GM19438 (cell line): ENCODE data around the gene ENOX1.

Experiments used
- ATAC-seq: cut with Tn5 transposase; IDR thresholded peaks from one replicate; pipeline ENCODE4 v1.9.1; 2021; ENCODE audit warnings: low read depth; ENCODE audit not compliant: unreplicated experiment

ENOX1 gene

DNA sequence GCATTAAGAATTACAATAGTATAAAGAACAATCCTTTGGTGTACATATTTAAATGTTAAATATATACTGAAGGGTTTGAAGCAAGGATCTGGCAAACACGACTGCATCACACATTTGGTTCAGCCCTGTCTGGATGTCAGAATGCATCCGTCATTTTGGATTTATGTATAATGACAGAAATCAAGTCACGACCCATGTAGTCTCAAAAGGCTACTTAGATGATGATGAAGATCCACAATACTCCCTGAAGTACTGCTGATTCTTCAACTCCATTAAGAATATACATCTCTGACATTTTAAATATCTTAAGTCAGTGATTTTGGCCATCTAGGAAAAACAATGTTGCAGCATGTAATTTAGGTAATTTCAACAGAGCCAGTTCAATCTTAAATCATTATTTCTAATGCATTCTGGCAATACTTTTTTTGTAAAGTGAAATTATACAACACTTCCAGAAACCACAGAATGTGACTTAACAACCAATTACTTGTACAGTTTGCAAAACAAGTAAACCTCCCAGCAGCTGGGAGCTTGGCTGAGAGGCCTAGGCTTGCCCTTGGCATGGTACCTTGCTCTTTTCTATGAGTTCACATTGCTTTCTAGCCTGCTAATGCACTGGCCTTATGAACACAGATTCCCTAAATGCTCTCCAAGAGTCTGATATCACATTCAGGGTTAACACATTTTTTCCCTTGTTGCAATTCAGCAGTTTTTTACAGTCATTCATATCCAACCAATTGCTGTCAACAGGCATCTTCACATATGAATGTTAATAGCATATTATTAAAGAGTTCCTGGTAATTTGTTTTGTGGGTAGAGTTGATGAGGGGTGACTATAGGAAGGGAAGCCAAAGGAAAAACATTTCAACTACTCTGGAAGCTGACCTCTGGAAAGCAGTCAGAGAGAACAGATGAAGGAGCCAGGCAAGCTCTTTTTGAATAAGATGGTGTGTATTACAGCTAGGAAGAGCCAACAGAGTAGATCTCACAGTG is 175.2 kb downstream of the ENOX1 start:
- ATAC-seq: no peak

DNA sequence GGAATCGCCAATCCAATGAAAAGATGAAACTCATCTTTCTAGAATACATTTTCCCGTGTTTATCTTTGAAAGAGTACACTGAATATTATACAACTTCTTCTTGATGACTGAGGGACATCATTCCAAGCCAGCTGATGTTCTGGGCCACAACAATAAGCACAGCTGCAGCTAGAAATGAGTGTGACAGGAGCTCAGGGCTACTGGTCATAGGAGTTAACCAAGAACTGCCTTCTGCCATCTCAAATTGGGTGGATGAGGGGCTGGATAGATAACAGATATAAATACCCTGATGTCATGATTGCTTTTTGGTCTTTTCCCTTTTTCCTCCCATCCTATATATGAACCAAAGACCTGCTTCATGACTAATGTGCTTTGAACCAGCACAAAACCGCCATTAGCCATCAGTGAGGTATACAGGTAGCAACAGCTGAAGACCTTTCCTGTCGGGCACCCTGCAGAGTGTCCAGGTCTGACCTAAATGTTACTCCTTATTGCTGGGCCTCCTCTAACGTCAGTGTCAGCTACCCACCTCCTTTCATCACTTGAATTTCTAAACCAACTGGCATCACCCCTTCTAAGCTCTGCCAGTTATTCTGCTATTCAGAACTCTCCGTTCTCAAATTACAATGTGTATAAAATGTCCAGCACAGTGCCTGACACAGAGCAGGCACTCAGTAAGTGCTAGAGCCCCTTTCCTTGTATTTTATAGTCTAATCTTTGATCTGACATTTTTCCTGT is 178.2 kb downstream of the ENOX1 start:
- no peak for ATAC-seq

DNA sequence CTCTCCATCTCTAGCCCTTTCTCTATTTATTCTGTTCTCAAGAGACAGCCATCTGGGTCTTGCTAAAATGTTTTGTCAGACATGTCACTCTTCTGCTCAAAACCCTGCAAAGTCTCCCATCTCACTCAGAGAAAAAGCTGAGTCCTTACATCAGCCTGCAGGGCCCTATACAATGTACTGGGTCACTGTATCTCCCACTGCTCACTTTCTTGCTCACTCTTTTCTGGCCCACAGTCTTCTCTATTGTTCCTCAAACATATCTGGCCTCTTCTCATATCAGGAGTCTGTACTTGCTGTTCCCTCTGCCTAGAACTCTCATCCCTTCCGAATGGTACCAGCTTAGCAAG is 189.2 kb downstream of the ENOX1 start:
- no peak for ATAC-seq

DNA sequence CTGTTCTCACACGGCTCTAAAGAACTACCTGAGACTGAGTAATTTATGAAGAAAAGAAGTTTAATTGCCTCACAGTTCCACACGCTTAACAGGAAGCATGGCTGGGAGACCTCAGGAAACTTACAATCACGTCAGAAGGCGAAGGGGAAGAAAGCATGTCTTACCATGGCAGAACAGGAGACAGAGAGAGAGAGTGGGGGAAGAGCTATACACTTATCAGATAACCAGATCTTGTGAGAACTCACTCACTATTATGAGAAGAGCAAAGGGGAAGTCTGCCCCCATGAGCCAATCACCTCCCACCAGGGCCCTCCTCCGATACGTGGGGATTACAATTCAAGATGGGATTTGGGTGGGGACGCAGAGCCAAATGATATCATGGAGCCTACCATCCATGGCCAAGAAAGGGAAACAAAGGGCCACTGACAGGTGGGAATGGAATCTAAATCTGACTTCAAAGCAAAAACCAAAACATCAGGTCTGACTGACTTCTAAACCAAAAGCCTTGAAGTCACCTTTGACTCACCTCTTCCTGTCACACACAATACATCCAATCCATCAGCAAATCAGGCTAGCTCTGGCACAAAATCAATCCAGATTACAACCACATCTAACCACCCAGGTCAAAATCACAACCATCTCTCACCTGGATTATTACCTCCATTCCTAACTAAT is 189.7 kb downstream of the ENOX1 start:
- ATAC-seq: no peak

DNA sequence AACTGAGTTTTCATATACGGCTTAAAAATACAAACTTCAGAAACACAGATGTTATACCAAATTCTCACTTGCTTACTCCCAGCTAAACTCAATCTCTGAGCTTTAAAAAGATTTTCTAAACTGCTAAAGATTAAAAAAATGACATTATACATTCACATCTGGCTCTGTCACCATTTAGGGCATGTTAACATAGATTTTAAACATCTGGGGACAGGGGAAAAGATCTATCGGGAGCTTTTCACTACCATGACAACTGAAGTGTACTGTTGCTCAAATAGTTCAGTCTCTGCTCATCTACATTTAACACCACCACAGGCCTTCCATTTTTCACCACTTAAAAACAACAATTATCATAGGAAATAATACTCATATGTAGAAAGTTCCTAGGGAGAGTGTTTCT is 190.8 kb downstream of the ENOX1 start:
- no peak for ATAC-seq

DNA sequence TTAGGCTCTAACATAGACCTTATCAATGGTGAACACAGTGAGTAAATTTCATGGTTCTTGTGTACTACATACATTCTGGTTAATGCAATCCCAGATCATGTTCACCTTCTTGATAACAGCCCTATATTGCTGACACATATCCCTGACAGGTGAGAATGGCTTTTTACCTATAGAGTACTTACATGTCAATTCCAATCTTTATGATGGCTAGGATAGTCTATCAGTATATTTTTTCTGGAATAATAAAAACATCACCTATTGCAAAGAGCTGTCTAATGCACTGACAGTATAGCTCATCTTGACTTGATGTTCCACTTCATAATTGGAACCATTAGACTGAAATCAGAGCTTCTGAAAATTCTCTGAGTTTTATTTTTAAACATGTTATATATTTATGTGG is 199.4 kb downstream of the ENOX1 start:
- ATAC-seq: no peak

DNA sequence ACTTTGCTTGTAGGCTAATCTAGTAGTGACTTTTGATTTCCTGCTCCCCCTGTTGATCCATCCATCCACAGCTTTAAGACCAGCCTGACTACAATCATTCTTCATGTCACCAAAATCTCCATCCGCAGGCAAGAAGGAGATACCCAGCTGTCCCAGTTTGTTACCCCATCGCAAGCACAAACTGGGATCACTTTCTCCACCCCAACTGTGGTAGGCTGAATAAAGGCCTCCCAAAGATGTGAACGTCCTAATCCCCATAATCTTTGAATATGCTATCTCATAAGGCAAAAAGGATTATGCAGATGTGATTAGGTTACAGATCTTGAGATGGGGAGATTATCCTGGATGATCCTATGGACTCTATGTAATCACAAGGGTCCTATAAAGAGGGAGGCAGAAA is 202.0 kb downstream of the ENOX1 start:
- no peak for ATAC-seq

DNA sequence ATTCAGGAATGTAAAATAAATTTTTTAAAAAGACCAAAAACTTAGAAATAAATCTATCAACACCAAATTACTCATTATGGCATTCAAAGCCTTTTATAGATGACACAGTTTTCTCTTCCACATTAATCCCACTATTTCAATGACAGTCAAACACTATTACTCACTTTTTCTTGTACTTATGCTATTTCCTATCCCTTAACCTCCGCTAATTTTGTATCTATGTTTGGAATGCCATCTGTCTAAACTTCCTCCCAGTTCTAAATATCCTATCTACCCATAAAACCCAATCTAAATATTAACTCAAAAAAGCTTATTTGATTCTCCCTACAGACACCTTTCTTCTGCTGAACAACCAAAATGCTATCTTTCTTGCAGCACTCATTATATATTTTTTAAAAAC is 203.5 kb downstream of the ENOX1 start:
- no peak for ATAC-seq

DNA sequence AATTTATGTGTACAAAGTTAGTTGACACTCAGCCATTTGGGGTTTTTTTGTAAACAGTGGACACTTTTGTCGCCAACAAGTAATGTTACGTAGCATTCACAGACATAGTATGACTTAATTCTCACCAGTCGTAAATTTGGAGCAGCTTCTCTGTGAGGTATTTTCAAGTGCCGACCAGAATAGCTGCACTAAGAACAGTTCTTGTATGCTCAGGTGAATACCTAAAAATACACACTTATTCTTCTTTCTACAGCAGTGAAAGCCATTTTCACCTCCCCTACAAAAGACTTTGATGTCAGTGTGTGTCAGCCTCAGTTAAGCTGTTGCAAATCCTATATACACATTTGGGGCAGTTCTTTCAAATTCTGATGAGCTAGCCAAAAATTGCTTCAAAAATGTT is 206.5 kb downstream of the ENOX1 start:
- ATAC-seq: no peak

DNA sequence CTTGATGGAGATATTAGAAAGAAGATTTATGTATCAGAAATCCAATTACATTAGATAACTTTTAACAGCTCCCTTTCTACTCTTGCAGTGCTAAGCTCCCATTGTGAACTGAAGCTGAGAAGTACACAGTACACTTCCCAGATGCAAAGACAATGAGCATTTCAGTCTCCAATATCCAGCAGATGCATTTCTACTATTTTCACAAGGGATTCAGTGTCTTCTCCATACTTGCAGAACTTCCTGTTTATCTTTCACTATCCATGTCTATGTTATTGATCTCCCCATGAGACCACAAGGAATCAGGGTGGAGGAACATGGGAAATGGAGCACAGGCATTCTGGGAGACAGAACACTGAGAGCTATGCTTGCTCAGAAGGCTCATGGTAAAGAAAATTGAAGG is 207.5 kb downstream of the ENOX1 start:
- ATAC-seq: no peak

DNA sequence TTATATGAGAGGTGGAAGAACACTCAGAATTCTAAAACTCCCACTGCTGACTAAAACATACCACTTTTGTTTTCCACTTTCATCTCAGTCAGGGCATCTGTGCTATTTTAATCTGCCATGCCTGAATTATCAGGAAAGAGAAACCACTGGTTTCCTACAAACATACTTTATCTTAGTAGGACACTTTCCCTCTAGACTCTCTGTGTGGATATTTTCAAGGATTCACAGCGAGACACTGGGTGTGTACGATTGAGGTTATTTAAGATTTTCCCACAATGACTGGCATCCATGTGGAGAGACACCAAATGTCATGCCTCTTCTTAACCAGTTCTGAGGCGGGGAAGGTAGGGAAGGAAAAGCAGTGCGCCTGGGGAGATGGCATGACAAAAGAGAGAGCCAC is 212.2 kb downstream of the ENOX1 start:
- no peak for ATAC-seq

DNA sequence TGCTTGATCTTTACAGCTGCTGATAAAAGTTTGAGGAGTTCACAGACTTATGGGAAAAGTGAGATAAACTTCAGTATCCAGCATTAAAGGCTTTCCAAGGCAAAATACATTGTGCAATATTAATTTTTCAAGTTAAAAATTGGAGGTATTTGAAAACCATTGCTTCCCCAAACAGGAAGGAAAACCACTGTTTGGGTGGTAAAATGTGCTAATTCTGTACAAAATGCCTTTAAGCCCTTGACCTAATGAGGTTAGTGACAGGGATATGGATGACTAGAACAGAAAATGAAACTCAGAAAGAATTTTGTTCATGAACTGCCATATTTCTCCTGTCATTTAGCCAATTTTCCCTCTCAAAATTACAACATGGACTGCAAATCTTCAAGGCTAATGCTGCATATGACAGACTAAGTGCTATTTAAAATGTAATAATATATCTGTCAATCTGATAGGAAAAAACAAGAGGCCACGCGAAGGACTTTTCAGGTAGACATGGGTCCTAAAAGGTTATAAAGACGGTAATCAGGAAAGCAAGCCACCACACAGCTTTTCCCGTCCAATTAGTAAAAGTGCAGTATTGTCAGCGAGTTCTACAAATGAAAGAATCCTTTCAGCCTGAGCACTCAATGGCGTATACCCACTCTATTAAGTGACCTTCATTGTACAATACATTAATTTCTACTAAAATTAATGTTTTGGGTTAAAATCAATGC is 212.8 kb downstream of the ENOX1 start:
- no peak for ATAC-seq

DNA sequence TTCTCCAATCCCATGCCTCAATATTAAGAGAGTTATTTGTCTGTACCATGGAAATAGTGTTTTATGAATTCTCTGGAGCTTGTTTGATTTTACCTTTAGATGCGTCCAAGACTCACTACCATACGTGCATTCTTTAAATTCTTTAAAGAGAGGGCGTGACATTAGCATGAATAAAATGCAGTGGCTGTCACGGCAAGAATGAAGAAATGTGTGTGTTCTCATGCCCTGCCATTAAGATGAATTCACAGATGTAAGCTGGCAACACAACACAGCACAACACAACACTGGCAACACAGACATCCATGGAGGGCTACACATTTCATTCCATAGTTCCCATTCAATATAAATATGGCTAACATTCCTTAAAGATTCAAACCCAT is 213.4 kb downstream of the ENOX1 start:
- no peak for ATAC-seq

DNA sequence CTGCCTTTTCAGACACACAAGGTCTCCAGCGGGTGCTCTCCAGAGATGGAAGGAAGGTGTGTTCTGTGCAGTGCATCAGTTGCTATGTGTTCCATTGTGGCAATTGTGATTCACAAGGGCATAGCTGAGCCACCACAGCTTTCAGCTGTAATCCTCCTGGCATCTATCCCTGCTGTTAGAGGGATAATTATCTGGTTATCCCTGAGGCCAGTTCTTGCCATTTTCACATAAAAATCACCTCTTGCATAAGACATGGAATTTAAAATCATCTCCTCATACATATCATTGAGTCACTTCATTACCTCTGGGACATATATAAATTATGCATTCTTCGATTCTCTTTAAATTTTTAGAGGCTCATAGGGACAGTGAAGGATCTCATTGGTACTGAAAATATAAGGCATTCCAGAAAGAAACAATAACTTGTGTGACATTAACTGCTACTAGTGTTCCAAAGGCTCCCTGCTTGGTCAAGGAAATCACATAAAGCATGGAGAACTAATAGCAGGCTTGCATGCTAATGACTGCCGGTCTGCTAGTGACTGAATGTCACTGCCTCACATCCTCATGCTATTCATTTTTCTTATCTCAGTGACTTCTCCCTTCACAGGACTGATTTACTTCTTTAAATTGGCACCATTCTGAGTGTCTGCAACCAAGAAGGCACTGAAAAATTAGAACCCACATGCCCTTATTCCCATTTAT is 214.0 kb downstream of the ENOX1 start:
- ATAC-seq: no peak

DNA sequence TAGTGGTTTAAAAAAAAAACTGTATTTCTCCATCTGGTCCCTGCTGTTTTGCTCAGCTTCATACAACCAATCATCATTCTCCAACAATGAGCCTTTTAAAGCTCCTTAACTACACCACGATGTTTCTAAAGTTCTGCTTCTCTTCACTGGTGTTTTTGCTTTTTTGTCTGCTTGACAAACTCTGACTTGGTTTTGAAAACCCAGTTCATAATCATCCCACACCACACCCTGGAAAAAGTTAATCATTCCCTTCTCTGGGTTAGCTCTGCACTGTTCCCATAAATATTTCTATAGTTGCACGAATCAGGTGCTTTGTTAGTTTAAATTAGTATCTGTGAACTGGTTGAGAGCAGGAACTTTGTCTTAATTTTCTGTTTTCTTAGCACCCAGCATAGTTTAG is 217.1 kb downstream of the ENOX1 start:
- no peak for ATAC-seq

DNA sequence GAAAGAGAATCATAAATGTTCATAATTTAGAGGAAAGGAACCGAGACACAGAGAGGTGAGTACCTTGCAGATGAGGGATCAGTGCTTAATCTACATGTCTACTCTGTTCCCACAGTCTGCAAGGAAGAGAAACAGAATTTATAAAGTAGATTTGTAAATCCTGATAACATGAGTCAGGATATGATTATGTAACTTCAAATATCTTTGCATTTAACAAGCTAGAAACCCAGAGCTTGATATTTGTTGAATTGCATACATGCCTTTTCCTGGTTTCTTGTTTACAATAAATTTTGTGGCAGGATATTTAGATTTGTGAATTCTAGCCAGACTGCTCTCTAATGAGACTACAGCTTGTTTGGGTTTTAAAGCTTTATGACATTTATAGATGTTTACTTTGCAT is 219.2 kb downstream of the ENOX1 start:
- ATAC-seq: no peak

DNA sequence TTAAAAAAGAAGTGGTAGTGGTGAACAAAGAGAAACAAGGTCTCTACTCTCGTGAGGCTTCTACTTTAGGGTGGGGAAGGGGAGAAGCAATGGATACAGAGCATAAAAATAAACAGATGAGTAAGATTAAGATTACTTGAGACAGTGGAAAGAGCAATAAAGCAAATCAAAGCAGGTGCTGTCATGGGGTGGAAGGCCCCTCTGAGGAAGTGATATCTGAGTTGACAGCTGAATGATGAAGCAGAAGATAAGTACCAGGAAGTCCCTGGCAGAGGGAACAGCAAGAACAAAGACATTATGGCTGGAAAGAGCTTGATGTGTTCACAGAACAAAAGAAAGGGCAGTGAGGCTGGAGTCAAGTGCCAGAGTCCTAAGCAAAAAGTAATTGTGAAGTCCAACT is 221.8 kb downstream of the ENOX1 start:
- ATAC-seq: no peak

DNA sequence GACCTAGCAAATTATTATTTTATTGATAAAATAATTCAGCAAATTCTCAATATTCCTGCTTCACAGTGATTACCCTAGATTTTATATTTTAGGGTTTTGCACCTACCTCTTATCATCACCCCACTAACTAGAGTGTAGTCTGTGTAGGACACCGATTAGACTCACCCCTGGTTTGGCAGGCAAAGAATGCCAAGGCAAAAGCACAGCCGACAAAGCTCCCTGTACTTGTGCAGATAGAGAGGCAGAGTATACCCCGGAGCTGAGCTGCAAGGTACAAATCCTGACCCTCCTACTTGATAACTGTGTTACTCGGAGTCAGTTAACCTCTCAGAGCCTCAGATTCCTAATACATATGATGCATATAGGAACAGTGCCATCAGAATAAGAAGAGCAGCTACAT is 225.7 kb downstream of the ENOX1 start:
- no peak for ATAC-seq

DNA sequence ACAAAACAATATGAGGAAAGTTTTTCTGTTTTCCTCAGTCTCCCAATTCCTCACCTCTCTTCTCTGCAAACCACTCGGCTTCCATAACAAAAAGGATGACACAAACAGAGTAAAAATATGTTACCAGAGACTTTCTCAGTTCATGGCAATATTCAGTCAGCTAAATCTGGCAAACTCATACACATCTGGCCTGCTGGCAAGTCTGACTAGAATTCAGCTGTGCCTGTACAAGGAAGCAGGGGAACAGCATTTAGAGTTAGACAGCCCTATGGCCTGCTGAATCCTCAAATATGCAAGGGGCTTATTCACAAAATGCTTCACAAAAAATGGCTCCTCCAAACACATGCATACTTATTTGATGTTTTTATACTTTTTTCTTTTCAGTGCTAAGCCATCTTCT is 227.8 kb downstream of the ENOX1 start:
- ATAC-seq: no peak

DNA sequence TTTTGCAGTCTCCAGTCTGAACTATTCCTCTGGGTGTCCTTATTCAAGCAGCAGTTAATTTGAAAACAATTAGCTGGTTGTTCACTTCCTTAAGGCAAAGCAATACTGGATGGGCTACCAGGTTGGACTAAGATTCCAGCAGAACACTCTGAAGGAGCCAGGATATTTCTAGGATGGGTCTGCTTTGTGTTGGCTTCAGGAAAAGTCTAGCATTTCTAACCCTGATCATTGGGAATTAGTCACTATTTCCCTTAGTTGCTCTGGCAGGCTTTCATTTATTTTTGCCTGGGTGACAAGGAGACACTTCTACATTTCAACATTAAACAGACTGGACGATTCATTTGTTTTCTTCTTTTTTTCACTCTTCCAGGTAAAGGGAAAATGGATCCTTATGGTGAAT is 228.4 kb downstream of the ENOX1 start:
- ATAC-seq: no peak
